ENCODE results near the gene MISP3.
"Not testable (repeated sequence)": the region's sequence is repeated elsewhere in the genome, so short reads cannot be mapped to it uniquely, and the experiment has no call there.

MISP3 gene

GRCh38 chr19:14072535-14073260, at the start of gene MISP3:
TSS of gene MISP3 (plus strand) at chr19:14072786. CDS start at chr19:14073310, 524 bp downstream.
- Mint-ChIP-seq H3K27me3 (ENCODE audit: low read depth) (peaks cover 8% of the 10 kb centered on the region), H3K4me3 (peak within 1 kb of the TSS; percentile 96 to 97 (median 96)), H3K4me1 (peaks cover 4% of the 10 kb centered on the region), H3K27ac (peak within 1 kb of the TSS in 1 of 3 experiments; percentile 73), H3K9me3 (no peaks in the 10 kb centered on the region), H3K36me3 (ENCODE audit: low read depth) (no peaks in the 10 kb centered on the region)
- TF ChIP-seq, protein P1, sequence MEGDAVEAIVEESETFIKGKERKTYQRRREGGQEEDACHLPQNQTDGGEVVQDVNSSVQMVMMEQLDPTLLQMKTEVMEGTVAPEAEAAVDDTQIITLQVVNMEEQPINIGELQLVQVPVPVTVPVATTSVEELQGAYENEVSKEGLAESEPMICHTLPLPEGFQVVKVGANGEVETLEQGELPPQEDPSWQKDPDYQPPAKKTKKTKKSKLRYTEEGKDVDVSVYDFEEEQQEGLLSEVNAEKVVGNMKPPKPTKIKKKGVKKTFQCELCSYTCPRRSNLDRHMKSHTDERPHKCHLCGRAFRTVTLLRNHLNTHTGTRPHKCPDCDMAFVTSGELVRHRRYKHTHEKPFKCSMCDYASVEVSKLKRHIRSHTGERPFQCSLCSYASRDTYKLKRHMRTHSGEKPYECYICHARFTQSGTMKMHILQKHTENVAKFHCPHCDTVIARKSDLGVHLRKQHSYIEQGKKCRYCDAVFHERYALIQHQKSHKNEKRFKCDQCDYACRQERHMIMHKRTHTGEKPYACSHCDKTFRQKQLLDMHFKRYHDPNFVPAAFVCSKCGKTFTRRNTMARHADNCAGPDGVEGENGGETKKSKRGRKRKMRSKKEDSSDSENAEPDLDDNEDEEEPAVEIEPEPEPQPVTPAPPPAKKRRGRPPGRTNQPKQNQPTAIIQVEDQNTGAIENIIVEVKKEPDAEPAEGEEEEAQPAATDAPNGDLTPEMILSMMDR (IDR thresholded peaks at IDR 0.05; ENCODE audit: unreplicated experiment in 3 of 3) = no peak

GRCh38 chr19:14023404-14024235, 49.0 kb upstream of the MISP3 start:
- Mint-ChIP-seq H3K4me1 (peaks cover 5% of the 10 kb centered on the region), H3K4me3 (no peak overlapping the region)

DNA sequence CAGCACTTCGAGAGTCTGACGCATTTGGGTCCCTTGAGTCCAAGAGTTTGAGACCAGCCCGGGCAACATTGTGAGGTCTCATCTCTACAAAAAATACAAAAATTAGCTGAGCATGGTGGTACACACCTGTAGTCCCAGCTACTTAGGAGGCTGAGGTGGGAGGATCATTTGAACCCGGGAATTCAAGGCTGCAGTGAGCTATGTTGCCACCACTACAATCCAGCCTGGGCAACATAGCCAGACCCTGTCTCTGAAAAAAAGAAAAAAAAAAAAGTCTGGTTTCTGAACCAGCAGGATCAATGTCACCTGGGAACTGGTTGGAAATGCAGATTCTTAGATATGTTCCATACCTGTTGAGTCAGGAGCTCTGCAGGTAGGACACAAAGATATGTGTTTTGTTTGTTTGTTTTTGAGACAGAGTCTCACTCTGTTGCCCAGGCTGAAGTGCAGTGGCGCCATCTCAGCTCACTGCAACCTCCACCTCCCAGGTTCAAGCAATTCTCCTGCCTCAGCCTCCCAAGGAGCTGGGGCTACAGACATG, 45.9 kb upstream of the MISP3 start:
- H3K9me3 Mint-ChIP-seq; H3K4me3 Mint-ChIP-seq; H3K27ac Mint-ChIP-seq; H3K4me1 Mint-ChIP-seq; H3K36me3 Mint-ChIP-seq (ENCODE audit: low read depth): not testable (repeated sequence)
- H3K27me3 Mint-ChIP-seq (ENCODE audit: low read depth) = peaks cover 26% of the 10 kb centered on the region

More at GRCh38 chr19:14023404-14024235, 49.0 kb upstream of the MISP3 start:
- no peaks in the 10 kb centered on the region for H3K9me3 Mint-ChIP-seq
- H3K27ac Mint-ChIP-seq = peak overlapping the region; percentile 72 to 87 (median 83)
- no peaks in the 10 kb centered on the region for H3K36me3 Mint-ChIP-seq (ENCODE audit: low read depth)
- peaks cover 10% of the 10 kb centered on the region for H3K27me3 Mint-ChIP-seq (ENCODE audit: low read depth)
- TF ChIP-seq, protein P1 (IDR thresholded peaks at IDR 0.05; ENCODE audit: unreplicated experiment in 3 of 3) = peak; percentile 27 to 55 (median 48)

DNA sequence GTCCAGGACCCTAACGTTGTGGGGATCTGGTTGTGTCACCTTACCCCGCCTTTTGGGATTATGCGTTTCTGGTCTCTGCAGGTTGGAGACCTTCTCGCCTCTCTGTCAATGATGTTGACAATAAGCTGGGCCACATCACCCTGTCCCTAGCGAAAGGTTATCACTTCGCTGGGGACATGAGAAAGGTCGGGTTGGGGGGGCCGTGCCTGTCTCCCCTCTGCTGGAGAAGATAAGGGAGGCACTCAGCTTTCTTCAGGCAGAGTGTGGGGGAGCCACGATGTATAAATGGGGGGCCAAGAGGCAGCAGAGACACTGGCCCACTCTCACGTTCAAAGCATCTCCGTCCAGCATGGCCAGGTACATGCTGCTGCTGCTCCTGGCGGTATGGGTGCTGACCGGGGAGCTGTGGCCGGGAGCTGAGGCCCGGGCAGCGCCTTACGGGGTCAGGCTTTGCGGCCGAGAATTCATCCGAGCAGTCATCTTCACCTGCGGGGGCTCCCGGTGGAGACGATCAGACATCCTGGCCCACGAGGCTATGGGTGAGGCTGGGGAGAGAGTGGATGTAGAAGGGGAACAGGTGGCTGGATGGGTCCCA, 44.6 kb upstream of the MISP3 start, which contains the start of gene RLN3:
TSS of gene RLN3 (plus strand) at position 293 of the 595 bp plus-strand sequence. CDS start at position 350, 57 bp downstream.
- Mint-ChIP-seq H3K9me3 (no peaks in the 10 kb centered on the region), H3K36me3 (ENCODE audit: low read depth) (no peaks in the 10 kb centered on the region), H3K27me3 (ENCODE audit: low read depth) (peaks cover 30% of the 10 kb centered on the region), H3K4me1 (peaks cover 5% of the 10 kb centered on the region), H3K4me3 (peak within 1 kb of the TSS in 1 of 3 experiments; percentile 58), H3K27ac (no peak within 1 kb of the TSS)
- TF ChIP-seq, protein P1 (IDR thresholded peaks at IDR 0.05; ENCODE audit: unreplicated experiment in 3 of 3) = no peak

DNA sequence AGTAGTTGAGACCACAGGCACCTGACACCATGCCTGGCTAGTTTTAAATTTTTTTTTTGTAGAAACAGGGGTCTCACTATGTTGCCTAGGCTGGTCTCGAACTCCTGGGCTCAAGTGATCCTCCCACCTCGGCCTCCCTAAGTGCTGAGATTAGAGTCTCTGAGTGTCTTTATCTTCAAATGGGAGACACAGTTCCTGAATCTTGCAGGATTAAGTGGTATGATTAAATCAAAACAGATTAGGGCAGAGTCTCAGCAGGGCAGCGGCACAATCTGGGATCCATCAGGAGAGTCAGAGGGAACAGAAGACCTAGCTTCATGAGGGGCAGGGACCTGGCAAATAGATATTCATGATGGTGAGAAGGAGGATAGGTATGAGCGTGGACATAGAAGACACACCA, 43.7 kb upstream of the MISP3 start:
- no peak overlapping the region for H3K27ac Mint-ChIP-seq
- no peaks in the 10 kb centered on the region for H3K4me1 Mint-ChIP-seq
- no peaks in the 10 kb centered on the region for H3K9me3 Mint-ChIP-seq
- no peaks in the 10 kb centered on the region for H3K36me3 Mint-ChIP-seq (ENCODE audit: low read depth)
- peak overlapping the region in 1 of 3 experiments; percentile 58 for H3K4me3 Mint-ChIP-seq
- H3K27me3 Mint-ChIP-seq (ENCODE audit: low read depth) = peaks cover 30% of the 10 kb centered on the region
- TF ChIP-seq, protein P1 (IDR thresholded peaks at IDR 0.05; ENCODE audit: unreplicated experiment in 3 of 3) = no peak

Data from nephron (organoid).